Measurements from ENCODE around the gene GIT2. TPM values are rescaled to one million over a fixed set of nuclear protein-coding genes. Genes with fewer than 3 reads are reported as not detected.

The GIT2 gene
- total and polyA plus RNA-seq, 2 of the 13 experiments (the other 11 are each of a cell fraction or from before 2014, with no cell fraction given): 18.4 to 19.8 TPM

DNA sequence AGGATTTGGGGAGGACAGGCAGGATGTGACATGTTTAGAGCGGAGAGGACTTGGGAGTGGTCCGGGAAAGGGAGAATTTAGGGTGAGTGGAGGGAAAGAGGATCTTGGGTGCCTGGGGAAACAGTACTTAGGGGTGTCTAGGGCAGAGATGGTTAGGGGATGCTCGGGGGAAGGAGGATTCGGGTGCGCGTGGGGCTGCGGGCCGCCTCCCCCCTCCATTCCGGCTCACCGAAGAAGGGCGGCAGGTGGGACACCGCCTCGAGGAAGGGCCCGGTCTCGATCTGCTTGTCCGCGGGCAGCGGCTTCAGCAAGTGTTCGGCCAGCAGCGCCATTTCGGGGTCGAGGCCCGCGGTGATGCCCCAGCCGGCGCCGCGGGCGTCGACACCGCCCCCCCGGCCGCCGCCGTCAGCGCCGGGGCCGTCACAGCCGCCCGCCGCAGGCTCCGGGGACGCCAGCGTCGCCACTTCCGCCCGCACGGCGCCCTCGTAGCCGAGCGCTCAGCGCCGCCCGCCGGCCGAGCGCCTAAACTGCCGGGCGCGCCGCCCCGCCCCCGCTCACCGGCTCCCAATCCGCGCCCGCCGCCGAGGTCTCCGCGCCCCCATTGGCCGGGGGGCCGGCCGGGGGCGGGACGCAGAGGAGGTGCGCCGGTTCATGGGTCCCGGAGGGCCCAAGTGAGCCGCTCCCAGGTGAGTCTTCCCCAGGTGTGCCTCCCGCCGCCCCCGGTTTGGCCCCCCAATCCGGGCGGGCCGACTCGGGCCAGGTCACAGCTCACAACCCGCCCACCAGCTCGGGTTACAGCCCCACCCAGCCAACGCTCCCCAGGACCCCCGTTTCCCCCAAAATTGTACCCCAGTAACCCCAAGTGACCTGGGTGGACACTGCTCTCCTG, 115.9 kb downstream of the GIT2 start, which contains the start of gene GLTP:
Gene GLTP, minus strand, starts transcription at position 499 of the 889 bp plus-strand sequence. Its CDS starts 167 bp downstream, at position 332.
- H3K79me2 ChIP-seq (ENCODE audit: insufficient read depth, low read length): peaks cover 7% of the 10 kb centered on the region
- in situ Hi-C loops (cut with HindIII; ENCODE audit: extremely low pct_ligation_motif_present, low pct_unique_long_range_greater_than_20kb): loop anchor here (5.0 kb wide), 1 partner anchor 33 kb away; no protein-coding TSS in a partner anchor
- H2AFZ ChIP-seq (ENCODE audit: low read length): peak within 1 kb of the TSS; percentile 87
- H3K27ac ChIP-seq (ENCODE audit: extremely low read length, insufficient read depth, low read length): no peak within 1 kb of the TSS
- H4K20me1 ChIP-seq (ENCODE audit: insufficient read depth, low read length): no peaks in the 10 kb centered on the region
- intact Hi-C loops (cut with micrococcal nuclease; ENCODE audit: unreplicated experiment): loop anchor here (1.0 kb wide), 1 partner anchor 27 kb away; no protein-coding TSS in a partner anchor
- H3K4me3 ChIP-seq (replicated peaks in 1 of 3; ENCODE audit: insufficient read depth in 1 of 3, low read depth in 2 of 3, low read length in 3 of 3): peak within 1 kb of the TSS; percentile 73 to 92 (median 80)
- ChIA-PET CTCF (ENCODE audit: low intra/inter-chr PET ratio, low total read pairs) (interaction anchor here (1.0 to 2.3 kb wide), 3 partner anchors 27 to 75 kb away, joined by 3 to 32 read pairs (median 8); no protein-coding TSS in a partner anchor), POLR2A (interaction anchor here (1.6 kb wide), 1 partner anchor 16 kb away, joined by 6 read pairs; no protein-coding TSS in a partner anchor)
- peaks cover 58% of the 10 kb centered on the region for H3K4me1 ChIP-seq (ENCODE audit: insufficient read depth, low read length)
- H3K4me2 ChIP-seq (ENCODE audit: low read depth, low read length): peak within 1 kb of the TSS; percentile 100
- FAIRE-seq (no peak), DNase-seq (ENCODE audit: low spot score) (peak; percentile 58), ATAC-seq (peak; percentile 93)
- H3K36me3 ChIP-seq (replicated peaks in 1 of 2; ENCODE audit: control insufficient read depth in 1 of 2, insufficient read depth in 2 of 2, low read length in 2 of 2): no peaks in the 10 kb centered on the region
- H3K27me3 ChIP-seq (ENCODE audit: control insufficient read depth in 1 of 2, insufficient read depth in 2 of 2, low read length in 2 of 2): peaks cover 0 to 9% of the 10 kb centered on the region in 2 experiments; a peak in 2 of 5 replicates
- WGBS (ENCODE audit: low lambda C conversion rate): 0% methylated on average over 7 of the region's 92 CpGs
- no TSS peak for BruUV-seq (replicated peaks)
- peak within 1 kb of the TSS; percentile 75 for H3K9ac ChIP-seq (ENCODE audit: insufficient read depth, low read depth, low read length)
- H3K9me3 ChIP-seq (ENCODE audit: low read length): no peaks in the 10 kb centered on the region
- TF ChIP-seq HOXA3 (CRISPR knock-in tag; IDR thresholded peaks at IDR 0.05) (peak; percentile 81), SP2 (CRISPR knock-in tag; IDR thresholded peaks at IDR 0.05) (peak; percentile 82), FOXO1 (CRISPR knock-in tag; IDR thresholded peaks at IDR 0.05) (no peak), ATF7-NPFF (CRISPR knock-in tag; IDR thresholded peaks at IDR 0.05; ENCODE audit: low read depth) (peak; percentile 58; the same call in 1 of the 2 replicates), ZNF530 (CRISPR knock-in tag; IDR thresholded peaks at IDR 0.05; ENCODE audit: low read depth) (no peak), SP4 (CRISPR knock-in tag; IDR thresholded peaks at IDR 0.05) (peak; percentile 91), ZNF782 (CRISPR knock-in tag; IDR thresholded peaks at IDR 0.05; ENCODE audit: borderline replicate concordance) (0 out of 2 replicates have a peak, but pooled peaks have one; percentile 22), ATAD3A (CRISPR knock-in tag; IDR thresholded peaks at IDR 0.05) (no peak), YY1 (IDR thresholded peaks at IDR 0.05; ENCODE audit: insufficient read depth, insufficient replicate concordance, low read depth, low read length) (peak; percentile 71), EEA1 (CRISPR knock-in tag; IDR thresholded peaks at IDR 0.05; ENCODE audit: borderline replicate concordance) (0 out of 2 replicates have a peak, but pooled peaks have one; percentile 25), CHD4 (IDR thresholded peaks at IDR 0.05; ENCODE audit: borderline replicate concordance, low read length) (no peak), ZFX (CRISPR knock-in tag; IDR thresholded peaks at IDR 0.05; ENCODE audit: low read depth) (peak; percentile 59), BORCS8-MEF2B (CRISPR knock-in tag; IDR thresholded peaks at IDR 0.05) (peak; percentile 3; the same call in 1 of the 2 replicates), NFYB (CRISPR knock-in tag; IDR thresholded peaks at IDR 0.05) (peak; percentile 79), NFIC (IDR thresholded peaks at IDR 0.05; ENCODE audit: low read length) (no peak), XRCC5 (optimal IDR thresholded peaks at IDR 0.05; ENCODE audit: low read length) (peak; percentile 31), IKZF4 (CRISPR knock-in tag; IDR thresholded peaks at IDR 0.05; ENCODE audit: borderline replicate concordance, low read depth, not compliant biosample characterization) (peak; percentile 74), SIN3A (IDR thresholded peaks at IDR 0.05; ENCODE audit: borderline replicate concordance, low read depth, low read length) (peak; percentile 67; the same call in 1 of the 2 replicates)
- TF ChIP-seq, protein P1, sequence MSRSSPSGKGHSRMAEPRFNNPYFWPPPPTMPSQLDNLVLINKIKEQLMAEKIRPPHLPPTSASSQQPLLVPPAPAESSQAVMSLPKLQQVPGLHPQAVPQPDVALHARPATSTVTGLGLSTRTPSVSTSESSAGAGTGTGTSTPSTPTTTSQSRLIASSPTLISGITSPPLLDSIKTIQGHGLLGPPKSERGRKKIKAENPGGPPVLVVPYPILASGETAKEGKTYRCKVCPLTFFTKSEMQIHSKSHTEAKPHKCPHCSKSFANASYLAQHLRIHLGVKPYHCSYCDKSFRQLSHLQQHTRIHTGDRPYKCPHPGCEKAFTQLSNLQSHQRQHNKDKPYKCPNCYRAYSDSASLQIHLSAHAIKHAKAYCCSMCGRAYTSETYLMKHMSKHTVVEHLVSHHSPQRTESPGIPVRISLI (CRISPR knock-in tag; IDR thresholded peaks at IDR 0.05; ENCODE audit: borderline replicate concordance): no peak
- TF ChIP-seq, protein P2, sequence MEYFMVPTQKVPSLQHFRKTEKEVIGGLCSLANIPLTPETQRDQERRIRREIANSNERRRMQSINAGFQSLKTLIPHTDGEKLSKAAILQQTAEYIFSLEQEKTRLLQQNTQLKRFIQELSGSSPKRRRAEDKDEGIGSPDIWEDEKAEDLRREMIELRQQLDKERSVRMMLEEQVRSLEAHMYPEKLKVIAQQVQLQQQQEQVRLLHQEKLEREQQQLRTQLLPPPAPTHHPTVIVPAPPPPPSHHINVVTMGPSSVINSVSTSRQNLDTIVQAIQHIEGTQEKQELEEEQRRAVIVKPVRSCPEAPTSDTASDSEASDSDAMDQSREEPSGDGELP (IDR thresholded peaks at IDR 0.05; ENCODE audit: borderline replicate concordance, low read depth): no peak
- TF ChIP-seq, protein P3, sequence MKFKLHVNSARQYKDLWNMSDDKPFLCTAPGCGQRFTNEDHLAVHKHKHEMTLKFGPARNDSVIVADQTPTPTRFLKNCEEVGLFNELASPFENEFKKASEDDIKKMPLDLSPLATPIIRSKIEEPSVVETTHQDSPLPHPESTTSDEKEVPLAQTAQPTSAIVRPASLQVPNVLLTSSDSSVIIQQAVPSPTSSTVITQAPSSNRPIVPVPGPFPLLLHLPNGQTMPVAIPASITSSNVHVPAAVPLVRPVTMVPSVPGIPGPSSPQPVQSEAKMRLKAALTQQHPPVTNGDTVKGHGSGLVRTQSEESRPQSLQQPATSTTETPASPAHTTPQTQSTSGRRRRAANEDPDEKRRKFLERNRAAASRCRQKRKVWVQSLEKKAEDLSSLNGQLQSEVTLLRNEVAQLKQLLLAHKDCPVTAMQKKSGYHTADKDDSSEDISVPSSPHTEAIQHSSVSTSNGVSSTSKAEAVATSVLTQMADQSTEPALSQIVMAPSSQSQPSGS (CRISPR knock-in tag; IDR thresholded peaks at IDR 0.05): no peak

All from HepG2 (cell line).